Measurements from ENCODE around the gene TP53RK.

- TF ChIP-seq GATA2 (IDR thresholded peaks at IDR 0.05; ENCODE audit: low read depth, low read length) (no peak), GATA3 (IDR thresholded peaks at IDR 0.05; ENCODE audit: low read depth, low read length) (no peak)
Observed at GRCh38 chr20:46638134-46638897, 50.9 kb downstream of the TP53RK start.

All from SH-SY5Y (cell line).